ENCODE results near the gene STAC3.

STAC3 gene

GRCh38 chr12:57235728-57236131 lies 15.3 kb downstream of the STAC3 start:
- no peak for DNase-seq (ENCODE audit: low spot score)

- DNase-seq (ENCODE audit: low spot score): no peak
These were observed 15.8 kb downstream of the STAC3 start for GRCh38 chr12:57235017-57235727.

GRCh38 chr12:57234571-57235016 lies 16.4 kb downstream of the STAC3 start:
- no peak for DNase-seq (ENCODE audit: low spot score)

GRCh38 chr12:57234233-57234570 lies 16.8 kb downstream of the STAC3 start:
- no peak for DNase-seq (ENCODE audit: low spot score)

- no peak for DNase-seq (ENCODE audit: low spot score)
These were observed 17.4 kb downstream of the STAC3 start for GRCh38 chr12:57233357-57234232.

GRCh38 chr12:57232156-57232756 lies 18.7 kb downstream of the STAC3 start:
- no peak for DNase-seq (ENCODE audit: low spot score)

- DNase-seq (ENCODE audit: low spot score): no peak
These were observed 19.5 kb downstream of the STAC3 start for GRCh38 chr12:57231276-57232021.

- no peak for DNase-seq (ENCODE audit: low spot score)
These were observed 20.4 kb downstream of the STAC3 start for GRCh38 chr12:57230381-57231155.

- DNase-seq (ENCODE audit: low spot score): peak; percentile 94
These were observed 21.2 kb downstream of the STAC3 start, which contains the start of gene SHMT2 for GRCh38 chr12:57229634-57230380. TSS of gene SHMT2 (plus strand) at chr12:57229711. CDS start at chr12:57229779, 68 bp downstream.

- DNase-seq (ENCODE audit: low spot score): no peak
These were observed 21.8 kb downstream of the STAC3 start for GRCh38 chr12:57229046-57229633.

GRCh38 chr12:57227315-57228115 lies 23.5 kb downstream of the STAC3 start:
- DNase-seq (ENCODE audit: low spot score): no peak

GRCh38 chr12:57226588-57227314 lies 24.2 kb downstream of the STAC3 start:
- no peak for DNase-seq (ENCODE audit: low spot score)

- no peak for DNase-seq (ENCODE audit: low spot score)
These were observed 25.2 kb downstream of the STAC3 start for GRCh38 chr12:57225680-57226210.

- DNase-seq (ENCODE audit: low spot score): no peak
These were observed 25.9 kb downstream of the STAC3 start for GRCh38 chr12:57224973-57225679.

- DNase-seq (ENCODE audit: low spot score): no peak
These were observed 26.6 kb downstream of the STAC3 start for GRCh38 chr12:57224278-57224972.

GRCh38 chr12:57223191-57224165 lies 27.5 kb downstream of the STAC3 start:
- DNase-seq (ENCODE audit: low spot score): no peak
